K562 (cell line): ENCODE data around the gene RNFT2. TPM values are rescaled to one million over a fixed set of nuclear protein-coding genes. Genes with fewer than 3 reads are reported as not detected.

ENCODE experiments used
- CSDE1 ChIP-seq, 2 experiments: fragments of 450-650 bp; IDR thresholded peaks; 2 replicates each; pipeline ENCODE4 v1.6.1; 2016; ENCODE audit warnings: mild to moderate bottlenecking in 1 of 2
- DIDO1 ChIP-seq: fragments of 450-650 bp; IDR thresholded peaks from 2 replicates; pipeline ENCODE4 v1.6.1; 2016; ENCODE audit warnings: low read depth, missing biosample characterization, missing genetic modification characterization
- ETV6 ChIP-seq, 3 experiments: fragments of 150-350 bp in 1 of 3; sonication (generic) in 1 of 3; formaldehyde crosslinking in 1 of 3; IDR thresholded peaks; 2 replicates each; pipeline versions ENCODE4 v1.6.1 to v1.8.0; 2014 to 2022; ENCODE audit warnings: borderline replicate concordance in 2 of 3, low read depth in 2 of 3, antibody characterized with exemption in 1 of 3, low read length in 1 of 3, mild to moderate bottlenecking in 1 of 3, missing genetic modification reagents in 1 of 3
- FOXM1 ChIP-seq, 2 experiments: fragments of 450-650 bp in 1 of 2; sonication (generic) in 1 of 2; formaldehyde crosslinking in 1 of 2; IDR thresholded peaks; 2 replicates each; pipeline versions ENCODE4 v1.6.1 to v1.9.0; 2017 to 2022; ENCODE audit warnings: low read depth in 2 of 2, mild to moderate bottlenecking in 2 of 2, missing genetic modification reagents in 1 of 2, moderate library complexity in 1 of 2
- GATA2 ChIP-seq: sonication (generic); formaldehyde crosslinking; IDR thresholded peaks from 2 replicates; pipeline ENCODE4 v1.4.0; 2020; ENCODE audit warnings: mild to moderate bottlenecking, missing genetic modification reagents
- HDAC2 ChIP-seq: fragments of 450-650 bp; IDR thresholded peaks from 2 replicates; pipeline ENCODE4 v1.6.1; 2016; ENCODE audit warnings: mild to moderate bottlenecking
- NR2C2 ChIP-seq, 2 experiments: fragments of 200-800 bp in 1 of 2; sonication (Bioruptor generic) in 1 of 2; sonication (generic) in 1 of 2; formaldehyde crosslinking in 1 of 2; IDR thresholded peaks; 2 replicates each; pipeline versions ENCODE4 v1.6.1 to v1.8.0; 2016 to 2022; ENCODE audit warnings: mild to moderate bottlenecking in 1 of 2, missing compliant biosample characterization in 1 of 2, missing genetic modification characterization in 1 of 2, missing genetic modification reagents in 1 of 2
- NR2F6 ChIP-seq: fragments of 450-650 bp; formaldehyde crosslinking; IDR thresholded peaks from 2 replicates; pipeline ENCODE4 v1.4.0; 2020; ENCODE audit warnings: mild to moderate bottlenecking
- POLR2AphosphoS5 ChIP-seq: IDR thresholded peaks from 2 replicates; pipeline ENCODE4 v1.6.1; 2011; ENCODE audit warnings: mild to moderate bottlenecking, low read depth, low read length, moderate library complexity; ENCODE audit not compliant: control insufficient read depth, insufficient read depth
- PPARD ChIP-seq: fragments of 250-450 bp; sonication (Bioruptor Pico); IDR thresholded peaks from 2 replicates; pipeline ENCODE4 v1.8.0; 2022; ENCODE audit warnings: inconsistent platforms, mild to moderate bottlenecking, moderate library complexity
- RBFOX2 ChIP-seq: fragments of 200-400 bp; formaldehyde crosslinking; IDR thresholded peaks from 2 replicates; pipeline ENCODE4 v1.6.1; 2017; ENCODE audit warnings: low read depth, mild to moderate bottlenecking, low read length, moderate library complexity
- SAFB2 ChIP-seq: fragments of 200-400 bp; formaldehyde crosslinking; IDR thresholded peaks from 2 replicates; pipeline ENCODE4 v1.6.1; 2018; ENCODE audit warnings: borderline replicate concordance, low read length, low read depth, moderate library complexity; ENCODE audit not compliant: severe bottlenecking
- SMAD1 ChIP-seq: fragments of 150-350 bp; IDR thresholded peaks from 2 replicates; pipeline ENCODE4 v1.6.1; 2014; ENCODE audit warnings: low read length, low read depth; ENCODE audit not compliant: partially characterized antibody
- SPI1 ChIP-seq: IDR thresholded peaks from 2 replicates; pipeline ENCODE4 v1.6.1; 2011; ENCODE audit warnings: low read depth, low read length, control low read depth, borderline replicate concordance
- TBP ChIP-seq: optimal IDR thresholded peaks from 2 replicates; pipeline ENCODE3; 2011; ENCODE audit warnings: low read depth, low read length, improper control_type of control experiment
- TRIM28 ChIP-seq: fragments of 450-650 bp; IDR thresholded peaks from 2 replicates; pipeline ENCODE4 v1.6.1; 2017
- polyA plus RNA-seq, 8 experiments: library from polyadenylated mRNA; depleted of rRNA in 4 of 8; stranded (reverse) in 5 of 8; unstranded in 3 of 8; fragments of >200 nt; fragmentation: Nextera tagmentation in 2 of 8; fragmentation: Illumina TruSeq in 1 of 8; extraction: Ambion mirVana in 2 of 8; extraction: Trizol in 1 of 8; gene quantifications; 2 replicates each; pipeline versions ENCODE4 v1.2.1 to v1.2.3, GENCODE V29; 2011 to 2014; ENCODE audit warnings: inconsistent platforms in 1 of 8, missing spikeins in 1 of 8
- total RNA-seq, 7 experiments: library from RNA; depleted of rRNA in 6 of 7; stranded (reverse); fragments of >200 nt in 6 of 7; fragmentation: Illumina TruSeq in 2 of 7; extraction: Trizol in 2 of 7; gene quantifications; 2 replicates each; pipeline versions ENCODE4 v1.2.1 to v1.2.3, GENCODE V29; 2011 to 2021; ENCODE audit warnings: low replicate concordance in 1 of 7
- TF ChIP-seq, protein P1 (sequence below): fragments of 200-800 bp; sonication (Bioruptor generic); IDR thresholded peaks from 2 replicates; pipeline ENCODE4 v1.6.1; 2017; ENCODE audit warnings: missing genetic modification characterization, missing compliant biosample characterization
- TF ChIP-seq, protein P2 (sequence below): sonication (generic); formaldehyde crosslinking; IDR thresholded peaks from 2 replicates; pipeline ENCODE4 v1.8.0; 2022; ENCODE audit warnings: missing genetic modification reagents, mild to moderate bottlenecking, borderline replicate concordance
- TF ChIP-seq, protein P3 (sequence below): fragments of 450-650 bp; IDR thresholded peaks from 2 replicates; pipeline ENCODE4 v1.6.1; 2014; ENCODE audit warnings: low read depth, mild to moderate bottlenecking, moderate library complexity, borderline replicate concordance
- TF ChIP-seq, protein P4 (sequence below): fragments of 450-650 bp; conservative IDR thresholded peaks from 2 replicates; pipeline ENCODE4 v1.6.1; 2016; ENCODE audit warnings: missing genetic modification characterization, low read depth, mild to moderate bottlenecking, missing compliant biosample characterization, moderate library complexity
- TF ChIP-seq, protein P5 (sequence below): IDR thresholded peaks from 2 replicates; pipeline ENCODE4 v1.6.1; 2011; ENCODE audit not compliant: insufficient read length; ENCODE audit errors: extremely low read depth

RNFT2 gene
- total and polyA plus RNA-seq, 9 of the 15 experiments (the other 6 are each of a cell fraction or from before 2014, with no cell fraction given), result 3.6 to 26.3 (median 9.5) TPM

DNA sequence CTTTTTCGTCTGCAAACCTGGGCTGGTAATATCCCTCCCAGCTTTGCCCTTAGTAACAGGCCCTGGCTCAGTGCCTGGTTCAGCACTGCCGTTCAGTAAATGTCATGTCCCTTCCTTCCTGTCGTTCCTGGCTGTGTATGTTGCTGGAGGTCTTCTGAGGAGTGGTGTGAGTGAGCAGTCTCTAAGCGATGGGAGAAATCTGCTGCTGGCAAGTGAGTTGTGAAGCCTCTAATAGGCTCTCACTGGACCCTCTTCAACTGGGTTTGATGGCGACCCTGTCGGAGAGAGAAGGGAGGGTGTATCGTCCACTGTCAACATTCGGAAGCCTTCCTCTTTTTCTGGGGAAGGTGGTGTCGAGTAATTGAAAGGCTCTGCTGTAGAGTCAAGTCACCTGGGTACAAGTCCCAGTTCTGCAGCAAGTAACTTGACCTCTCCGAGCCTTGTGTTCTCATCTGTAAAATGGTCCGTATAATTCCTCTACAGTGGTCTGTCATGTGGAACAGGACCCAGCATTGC is 80.3 kb downstream of the RNFT2 start (continued):
- no peak for TF ChIP-seq DIDO1 (tag)
- no peak for TF ChIP-seq ETV6 (IDR thresholded peaks at IDR 0.05; ENCODE audit: borderline replicate concordance in 1 of 2, low read depth in 2 of 2, low read length in 1 of 2)
- TF ChIP-seq ETV6 (CRISPR knock-in tag; IDR thresholded peaks at IDR 0.05; ENCODE audit: borderline replicate concordance), result no peak
- no peak for TF ChIP-seq POLR2AphosphoS5
- TF ChIP-seq, protein P1, sequence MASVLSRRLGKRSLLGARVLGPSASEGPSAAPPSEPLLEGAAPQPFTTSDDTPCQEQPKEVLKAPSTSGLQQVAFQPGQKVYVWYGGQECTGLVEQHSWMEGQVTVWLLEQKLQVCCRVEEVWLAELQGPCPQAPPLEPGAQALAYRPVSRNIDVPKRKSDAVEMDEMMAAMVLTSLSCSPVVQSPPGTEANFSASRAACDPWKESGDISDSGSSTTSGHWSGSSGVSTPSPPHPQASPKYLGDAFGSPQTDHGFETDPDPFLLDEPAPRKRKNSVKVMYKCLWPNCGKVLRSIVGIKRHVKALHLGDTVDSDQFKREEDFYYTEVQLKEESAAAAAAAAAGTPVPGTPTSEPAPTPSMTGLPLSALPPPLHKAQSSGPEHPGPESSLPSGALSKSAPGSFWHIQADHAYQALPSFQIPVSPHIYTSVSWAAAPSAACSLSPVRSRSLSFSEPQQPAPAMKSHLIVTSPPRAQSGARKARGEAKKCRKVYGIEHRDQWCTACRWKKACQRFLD (CRISPR knock-in tag), result no peak
- no peak for TF ChIP-seq PPARD (CRISPR knock-in tag)
- TF ChIP-seq, protein P2, sequence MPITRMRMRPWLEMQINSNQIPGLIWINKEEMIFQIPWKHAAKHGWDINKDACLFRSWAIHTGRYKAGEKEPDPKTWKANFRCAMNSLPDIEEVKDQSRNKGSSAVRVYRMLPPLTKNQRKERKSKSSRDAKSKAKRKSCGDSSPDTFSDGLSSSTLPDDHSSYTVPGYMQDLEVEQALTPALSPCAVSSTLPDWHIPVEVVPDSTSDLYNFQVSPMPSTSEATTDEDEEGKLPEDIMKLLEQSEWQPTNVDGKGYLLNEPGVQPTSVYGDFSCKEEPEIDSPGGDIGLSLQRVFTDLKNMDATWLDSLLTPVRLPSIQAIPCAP (CRISPR knock-in tag), result no peak
- TF ChIP-seq, protein P3, sequence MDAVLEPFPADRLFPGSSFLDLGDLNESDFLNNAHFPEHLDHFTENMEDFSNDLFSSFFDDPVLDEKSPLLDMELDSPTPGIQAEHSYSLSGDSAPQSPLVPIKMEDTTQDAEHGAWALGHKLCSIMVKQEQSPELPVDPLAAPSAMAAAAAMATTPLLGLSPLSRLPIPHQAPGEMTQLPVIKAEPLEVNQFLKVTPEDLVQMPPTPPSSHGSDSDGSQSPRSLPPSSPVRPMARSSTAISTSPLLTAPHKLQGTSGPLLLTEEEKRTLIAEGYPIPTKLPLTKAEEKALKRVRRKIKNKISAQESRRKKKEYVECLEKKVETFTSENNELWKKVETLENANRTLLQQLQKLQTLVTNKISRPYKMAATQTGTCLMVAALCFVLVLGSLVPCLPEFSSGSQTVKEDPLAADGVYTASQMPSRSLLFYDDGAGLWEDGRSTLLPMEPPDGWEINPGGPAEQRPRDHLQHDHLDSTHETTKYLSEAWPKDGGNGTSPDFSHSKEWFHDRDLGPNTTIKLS, result no peak
- no peak for TF ChIP-seq SAFB2
- no peak for TF ChIP-seq RBFOX2
- no peak for TF ChIP-seq FOXM1 (IDR thresholded peaks at IDR 0.05; ENCODE audit: low read depth)
- no peak for TF ChIP-seq FOXM1 (CRISPR knock-in tag; IDR thresholded peaks at IDR 0.05; ENCODE audit: low read depth)
- TF ChIP-seq TBP, result no peak
- TF ChIP-seq, protein P4, sequence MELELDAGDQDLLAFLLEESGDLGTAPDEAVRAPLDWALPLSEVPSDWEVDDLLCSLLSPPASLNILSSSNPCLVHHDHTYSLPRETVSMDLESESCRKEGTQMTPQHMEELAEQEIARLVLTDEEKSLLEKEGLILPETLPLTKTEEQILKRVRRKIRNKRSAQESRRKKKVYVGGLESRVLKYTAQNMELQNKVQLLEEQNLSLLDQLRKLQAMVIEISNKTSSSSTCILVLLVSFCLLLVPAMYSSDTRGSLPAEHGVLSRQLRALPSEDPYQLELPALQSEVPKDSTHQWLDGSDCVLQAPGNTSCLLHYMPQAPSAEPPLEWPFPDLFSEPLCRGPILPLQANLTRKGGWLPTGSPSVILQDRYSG, result no peak
- 0 out of 2 replicates have a peak, but pooled peaks have one; percentile 37 for TF ChIP-seq NR2C2 (CRISPR knock-in tag; IDR thresholded peaks at IDR 0.05)
- no peak for TF ChIP-seq NR2C2 (tag; IDR thresholded peaks at IDR 0.05)
- no peak for TF ChIP-seq NR2F6 (CRISPR knock-in tag)
- TF ChIP-seq SMAD1, result no peak
- TF ChIP-seq GATA2 (CRISPR knock-in tag), result no peak
- no peak for TF ChIP-seq CSDE1 (IDR thresholded peaks at IDR 0.05)
- peak; percentile 86 for TF ChIP-seq SPI1
- TF ChIP-seq, protein P5, sequence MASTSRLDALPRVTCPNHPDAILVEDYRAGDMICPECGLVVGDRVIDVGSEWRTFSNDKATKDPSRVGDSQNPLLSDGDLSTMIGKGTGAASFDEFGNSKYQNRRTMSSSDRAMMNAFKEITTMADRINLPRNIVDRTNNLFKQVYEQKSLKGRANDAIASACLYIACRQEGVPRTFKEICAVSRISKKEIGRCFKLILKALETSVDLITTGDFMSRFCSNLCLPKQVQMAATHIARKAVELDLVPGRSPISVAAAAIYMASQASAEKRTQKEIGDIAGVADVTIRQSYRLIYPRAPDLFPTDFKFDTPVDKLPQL, result no peak
- TF ChIP-seq TRIM28, result no peak
- no peak for TF ChIP-seq HDAC2
